KG1 (cell line): ENCODE data around the gene STK32A.

Experiments used
- DNase-seq: peaks from one replicate; lab custom pipeline; 2025; lab: John Stamatoyannopoulos, UW

STK32A gene

GRCh38 chr5:147418613-147419012, 183.8 kb downstream of the STK32A start:
- no peak for DNase-seq

GRCh38 chr5:147426640-147427327, 192.0 kb downstream of the STK32A start:
- DNase-seq: no peak

GRCh38 chr5:147427521-147428401, 192.9 kb downstream of the STK32A start:
- DNase-seq: no peak

- DNase-seq: no peak
These were observed 195.8 kb downstream of the STK32A start for GRCh38 chr5:147430628-147431027.

- DNase-seq: no peak
These were observed 196.8 kb downstream of the STK32A start for GRCh38 chr5:147431586-147431985.

GRCh38 chr5:147432323-147432722, 197.5 kb downstream of the STK32A start:
- no peak for DNase-seq

GRCh38 chr5:147434049-147434448, 199.2 kb downstream of the STK32A start:
- DNase-seq: no peak

- no peak for DNase-seq
These were observed 201.8 kb downstream of the STK32A start for GRCh38 chr5:147436596-147436995.

GRCh38 chr5:147437161-147437596, 202.4 kb downstream of the STK32A start:
- no peak for DNase-seq
